Parathyroid adenoma (tissue), 2 donors: ENCODE data around the gene LMX1A.

ENCODE experiments used
- H2AFZ ChIP-seq: fragments of 300-600 bp; sonication (generic); one replicate; pipeline ENCODE4 v1.7.0; 2017; ENCODE audit warnings: antibody characterized with exemption, mild to moderate bottlenecking
- H3K27ac ChIP-seq: fragments of 300-600 bp; sonication (generic); one replicate; pipeline ENCODE4 v1.7.0; 2017
- H3K27me3 ChIP-seq: fragments of 300-600 bp; sonication (generic); one replicate; pipeline ENCODE4 v1.7.0; 2017; ENCODE audit warnings: low read length; ENCODE audit not compliant: control insufficient read depth, insufficient read depth
- H3K36me3 ChIP-seq: fragments of 300-600 bp; sonication (generic); one replicate; pipeline ENCODE4 v1.7.0; 2017; ENCODE audit warnings: low read length; ENCODE audit not compliant: control insufficient read depth, insufficient read depth
- H3K4me1 ChIP-seq: fragments of 300-600 bp; sonication (generic); one replicate; pipeline ENCODE4 v1.7.0; 2017; ENCODE audit warnings: control low read depth
- H3K4me2 ChIP-seq: fragments of 300-600 bp; sonication (generic); one replicate; pipeline ENCODE4 v1.7.0; 2017; ENCODE audit warnings: low read length
- H3K4me3 ChIP-seq: fragments of 300-600 bp; sonication (generic); one replicate; pipeline ENCODE4 v1.7.0; 2017; ENCODE audit warnings: low read depth, low read length
- H3K79me2 ChIP-seq: fragments of 300-600 bp; sonication (generic); one replicate; pipeline ENCODE4 v1.7.0; 2017; ENCODE audit warnings: control low read depth
- H3K9ac ChIP-seq: fragments of 300-600 bp; sonication (generic); one replicate; pipeline ENCODE4 v1.7.0; 2017; ENCODE audit warnings: mild to moderate bottlenecking
- H3K9me3 ChIP-seq: fragments of 300-600 bp; sonication (generic); one replicate; pipeline ENCODE4 v1.7.0; 2017; ENCODE audit warnings: low read length; ENCODE audit not compliant: control insufficient read depth
- CTCF ChIP-seq: fragments of 300-600 bp; sonication (generic); IDR thresholded peaks from one replicate; pipeline ENCODE4 v1.7.0; 2017; ENCODE audit warnings: antibody characterized with exemption, mild to moderate bottlenecking
- donor health status: primary hyperparathyroidism.

Gene LMX1A

GRCh38 chr1:165352442-165353293 is 3.8 kb downstream of the LMX1A start:
- Histone ChIP-seq H3K4me1 (no peaks in the 10 kb centered on the region), H3K27me3 (peaks cover 25% of the 10 kb centered on the region), H2AFZ (no peak overlapping the region), H3K79me2 (no peaks in the 10 kb centered on the region), H3K9me3 (no peaks in the 10 kb centered on the region), H3K4me3 (no peak overlapping the region), H3K27ac (no peak overlapping the region), H3K36me3 (no peaks in the 10 kb centered on the region), H3K9ac (no peak overlapping the region), H3K4me2 (no peak overlapping the region)
- no peak for TF ChIP-seq CTCF

- no peak overlapping the region for H3K4me3 ChIP-seq
- no peak overlapping the region for H3K4me2 ChIP-seq
- no peak for TF ChIP-seq CTCF
- H3K27ac ChIP-seq: no peak overlapping the region
- H3K79me2 ChIP-seq: no peaks in the 10 kb centered on the region
- H3K36me3 ChIP-seq: no peaks in the 10 kb centered on the region
- H3K4me1 ChIP-seq: no peaks in the 10 kb centered on the region
- no peaks in the 10 kb centered on the region for H3K9me3 ChIP-seq
- peaks cover 24% of the 10 kb centered on the region for H3K27me3 ChIP-seq
- no peak overlapping the region for H3K9ac ChIP-seq
- no peak overlapping the region for H2AFZ ChIP-seq
Measured at GRCh38 chr1:165351863-165352441, 4.6 kb downstream of the LMX1A start.

- H3K27ac ChIP-seq: no peak overlapping the region
- H3K4me3 ChIP-seq: no peak overlapping the region
- H3K9ac ChIP-seq: no peak overlapping the region
- TF ChIP-seq CTCF: no peak
- no peaks in the 10 kb centered on the region for H3K79me2 ChIP-seq
- H3K4me1 ChIP-seq: no peaks in the 10 kb centered on the region
- peaks cover 17% of the 10 kb centered on the region for H3K27me3 ChIP-seq
- no peaks in the 10 kb centered on the region for H3K36me3 ChIP-seq
- H3K4me2 ChIP-seq: no peak overlapping the region
- no peak overlapping the region for H2AFZ ChIP-seq
- no peaks in the 10 kb centered on the region for H3K9me3 ChIP-seq
Measured at GRCh38 chr1:165350840-165351239, 5.7 kb downstream of the LMX1A start.

- no peaks in the 10 kb centered on the region for H3K27me3 ChIP-seq
- TF ChIP-seq CTCF: no peak
- H3K4me1 ChIP-seq: no peaks in the 10 kb centered on the region
- H3K27ac ChIP-seq: no peak overlapping the region
- no peaks in the 10 kb centered on the region for H3K9me3 ChIP-seq
- H3K4me2 ChIP-seq: no peak overlapping the region
- no peak overlapping the region for H3K9ac ChIP-seq
- H3K36me3 ChIP-seq: no peaks in the 10 kb centered on the region
- H2AFZ ChIP-seq: no peak overlapping the region
- no peaks in the 10 kb centered on the region for H3K79me2 ChIP-seq
- H3K4me3 ChIP-seq: no peak overlapping the region
Measured at GRCh38 chr1:165345502-165345901, 11.0 kb downstream of the LMX1A start.
